Endothelial cell of umbilical vein (primary cell): ENCODE data around the gene RBPJ.

Source experiments
- CTCF ChIP-seq, 2 donors: IDR thresholded peaks; 1 replicate in 1 of 2; 2 replicates in 1 of 2; pipeline ENCODE4 v1.5.1; 2011; ENCODE audit warnings: low read length in 2 of 2, mild to moderate bottlenecking in 2 of 2, moderate library complexity in 2 of 2, control low read depth in 1 of 2, inconsistent platforms in 1 of 2, low read depth in 1 of 2; ENCODE audit not compliant: insufficient read depth in 1 of 2; ENCODE audit errors: extremely low read depth in 1 of 2
- EZH2 ChIP-seq: IDR thresholded peaks from 2 replicates; pipeline ENCODE4 v1.6.1; 2012; ENCODE audit warnings: borderline replicate concordance, low read depth, mild to moderate bottlenecking, moderate library complexity, low read length, inconsistent platforms; ENCODE audit not compliant: severe bottlenecking
- FOS ChIP-seq: IDR thresholded peaks from 2 replicates; pipeline ENCODE4 v1.6.1; 2011; ENCODE audit warnings: mild to moderate bottlenecking, low read length, moderate library complexity, borderline replicate concordance; ENCODE audit not compliant: insufficient read depth
- JUN ChIP-seq: IDR thresholded peaks from 2 replicates; pipeline ENCODE4 v1.6.1; 2011; ENCODE audit warnings: borderline replicate concordance, low read depth; ENCODE audit not compliant: insufficient read length, insufficient read depth
- POLR2A ChIP-seq: IDR thresholded peaks from 2 replicates; pipeline ENCODE4 v1.6.1; 2012; ENCODE audit warnings: low read depth, mild to moderate bottlenecking, control low read depth, low read length
- POLR2AphosphoS5 ChIP-seq: IDR thresholded peaks from 2 replicates; pipeline ENCODE4 v1.6.1; 2012; ENCODE audit warnings: low read depth, mild to moderate bottlenecking, control low read depth, low read length, moderate library complexity; ENCODE audit not compliant: insufficient read depth
- TF ChIP-seq, protein P1 (sequence below): IDR thresholded peaks from 2 replicates; pipeline ENCODE4 v1.6.1; 2011; ENCODE audit not compliant: insufficient read depth, insufficient read length

GRCh38 chr4:26475716-26476115 lies 154.9 kb downstream of the RBPJ start:
- TF ChIP-seq CTCF (IDR thresholded peaks at IDR 0.05; ENCODE audit: extremely low read depth in 1 of 2, insufficient read depth in 1 of 2, low read depth in 1 of 2, low read length in 2 of 2) (no peak), EZH2 (no peak), POLR2A (no peak), POLR2AphosphoS5 (no peak), JUN (no peak), FOS (no peak)
- TF ChIP-seq, protein P1, sequence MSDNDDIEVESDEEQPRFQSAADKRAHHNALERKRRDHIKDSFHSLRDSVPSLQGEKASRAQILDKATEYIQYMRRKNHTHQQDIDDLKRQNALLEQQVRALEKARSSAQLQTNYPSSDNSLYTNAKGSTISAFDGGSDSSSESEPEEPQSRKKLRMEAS, result no peak
